Measurements from ENCODE around the gene PPP1R15B.

DNA sequence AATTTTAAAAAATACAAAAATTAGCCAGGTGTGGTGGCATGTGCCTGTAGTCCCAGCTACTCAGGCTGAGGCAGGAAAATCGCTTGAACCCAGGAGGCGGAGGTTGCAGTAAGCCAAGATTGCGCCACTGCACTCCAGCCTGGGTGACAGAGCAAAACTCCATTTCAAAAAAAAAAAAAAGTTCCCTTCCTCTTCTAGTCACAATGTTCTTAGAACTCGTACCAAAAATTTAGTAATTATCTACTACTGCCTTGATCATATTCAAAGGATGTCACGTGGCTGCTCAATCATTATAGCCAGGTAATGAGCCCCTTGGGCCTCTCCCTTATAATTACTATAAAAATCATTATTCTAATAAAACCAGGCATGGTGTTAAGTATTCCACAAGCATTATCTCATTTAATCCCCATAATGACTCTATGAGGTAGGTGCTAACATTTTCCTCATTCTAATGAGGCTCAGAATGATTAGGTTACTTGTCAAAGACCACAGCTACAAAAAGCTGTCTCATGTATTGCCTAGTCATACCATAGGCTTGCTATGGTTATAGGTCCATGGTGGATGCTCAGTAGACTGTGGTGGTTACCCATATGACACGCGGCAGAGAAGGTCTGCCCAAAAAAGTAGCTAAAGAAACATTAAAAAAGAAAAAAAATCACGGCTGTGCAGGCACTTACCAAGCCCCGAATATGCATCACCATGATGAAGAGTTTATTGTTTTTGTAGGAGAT, 15.5 kb upstream of the PPP1R15B start:
- TF ChIP-seq, protein P1, sequence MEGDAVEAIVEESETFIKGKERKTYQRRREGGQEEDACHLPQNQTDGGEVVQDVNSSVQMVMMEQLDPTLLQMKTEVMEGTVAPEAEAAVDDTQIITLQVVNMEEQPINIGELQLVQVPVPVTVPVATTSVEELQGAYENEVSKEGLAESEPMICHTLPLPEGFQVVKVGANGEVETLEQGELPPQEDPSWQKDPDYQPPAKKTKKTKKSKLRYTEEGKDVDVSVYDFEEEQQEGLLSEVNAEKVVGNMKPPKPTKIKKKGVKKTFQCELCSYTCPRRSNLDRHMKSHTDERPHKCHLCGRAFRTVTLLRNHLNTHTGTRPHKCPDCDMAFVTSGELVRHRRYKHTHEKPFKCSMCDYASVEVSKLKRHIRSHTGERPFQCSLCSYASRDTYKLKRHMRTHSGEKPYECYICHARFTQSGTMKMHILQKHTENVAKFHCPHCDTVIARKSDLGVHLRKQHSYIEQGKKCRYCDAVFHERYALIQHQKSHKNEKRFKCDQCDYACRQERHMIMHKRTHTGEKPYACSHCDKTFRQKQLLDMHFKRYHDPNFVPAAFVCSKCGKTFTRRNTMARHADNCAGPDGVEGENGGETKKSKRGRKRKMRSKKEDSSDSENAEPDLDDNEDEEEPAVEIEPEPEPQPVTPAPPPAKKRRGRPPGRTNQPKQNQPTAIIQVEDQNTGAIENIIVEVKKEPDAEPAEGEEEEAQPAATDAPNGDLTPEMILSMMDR (optimal IDR thresholded peaks at IDR 0.05 in 1 of 3, IDR thresholded peaks at IDR 0.05 in 1 of 3, conservative IDR thresholded peaks at IDR 0.05 in 1 of 3; ENCODE audit: extremely low read depth in 1 of 3, insufficient read depth in 2 of 3, low read length in 3 of 3) = no peak
- no peak for TF ChIP-seq EZH2 (IDR thresholded peaks at IDR 0.05; ENCODE audit: low read length)
